Effector CD8-positive, alpha-beta T cell (primary cell): Measurements from ENCODE around the gene SLCO3A1.

ENCODE experiments used
- DNase-seq: peaks from one replicate; lab custom pipeline; 2025; lab: John Stamatoyannopoulos, UW

The SLCO3A1 gene

GRCh38 chr15:91912336-91912735 is 58.8 kb downstream of the SLCO3A1 start:
- DNase-seq: no peak

- no peak for DNase-seq
These were observed 60.1 kb downstream of the SLCO3A1 start for GRCh38 chr15:91913560-91913959.

GRCh38 chr15:91915576-91915975 is 62.1 kb downstream of the SLCO3A1 start:
- no peak for DNase-seq

DNA sequence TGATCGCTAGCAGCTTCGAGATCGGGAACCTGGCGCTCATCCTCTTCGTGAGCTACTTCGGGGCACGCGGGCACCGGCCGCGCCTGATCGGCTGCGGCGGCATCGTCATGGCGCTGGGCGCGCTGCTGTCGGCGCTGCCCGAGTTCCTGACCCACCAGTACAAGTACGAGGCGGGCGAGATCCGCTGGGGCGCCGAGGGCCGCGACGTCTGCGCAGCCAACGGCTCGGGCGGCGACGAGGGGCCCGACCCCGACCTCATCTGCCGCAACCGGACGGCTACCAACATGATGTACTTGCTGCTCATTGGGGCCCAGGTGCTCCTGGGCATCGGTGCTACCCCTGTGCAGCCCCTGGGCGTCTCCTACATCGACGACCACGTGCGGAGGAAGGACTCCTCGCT is 62.5 kb downstream of the SLCO3A1 start:
- no peak for DNase-seq

DNA sequence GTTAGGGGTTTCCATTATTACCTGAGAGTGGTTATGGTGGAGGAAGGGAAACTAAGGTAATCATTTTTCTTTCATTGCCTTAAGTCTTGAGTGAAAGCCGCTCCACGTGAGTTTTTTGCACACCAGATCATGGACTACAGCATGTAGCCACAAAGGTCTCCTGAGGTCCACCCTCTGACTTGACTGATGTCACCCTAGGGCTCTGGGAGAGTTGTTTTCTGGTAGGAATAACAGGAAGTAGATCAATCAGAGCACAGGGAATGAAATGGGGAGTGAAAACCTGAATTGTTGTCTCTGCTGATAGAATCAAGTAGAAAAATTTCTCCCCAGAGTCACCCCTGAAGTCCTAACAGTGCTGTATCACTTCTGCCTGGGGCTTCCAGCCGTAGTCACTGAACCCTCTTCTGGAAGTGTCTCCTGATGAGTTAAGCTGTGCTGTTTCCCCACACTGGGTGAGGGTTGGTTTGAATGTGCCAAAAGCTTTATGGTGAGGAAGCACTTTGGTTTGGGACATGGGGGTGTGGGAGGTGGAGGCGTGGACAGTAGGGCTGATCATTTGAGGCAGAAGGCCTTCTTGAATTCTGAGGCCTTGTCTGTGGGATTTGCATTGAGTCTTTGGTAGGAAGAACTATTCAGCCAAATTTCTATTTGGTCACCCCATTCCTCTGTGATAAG is 64.3 kb downstream of the SLCO3A1 start:
- no peak for DNase-seq

DNA sequence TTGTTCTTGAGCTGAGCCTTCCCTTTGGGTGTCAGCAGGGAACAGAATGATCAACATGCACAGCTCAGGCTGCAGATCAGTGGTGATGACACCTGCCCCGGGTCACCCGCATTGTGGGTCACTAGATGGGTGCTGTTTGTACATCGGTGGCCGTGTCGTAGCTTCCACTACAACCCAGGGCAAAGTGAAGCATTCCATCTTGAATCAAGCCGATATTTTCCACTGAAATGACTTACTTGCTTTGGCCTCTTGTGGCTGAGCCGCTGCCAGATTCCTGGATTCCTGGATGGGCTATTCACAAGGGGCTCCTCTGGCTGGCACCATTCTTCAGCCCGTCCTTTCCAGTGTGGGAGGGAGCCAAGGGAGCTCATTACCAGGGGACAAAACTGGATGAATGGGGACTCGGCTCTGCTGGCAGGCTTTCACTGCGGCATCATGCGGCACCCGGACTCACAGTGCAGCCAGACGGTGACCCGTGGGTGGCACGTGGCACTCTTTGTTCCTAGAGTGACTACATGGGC is 65.6 kb downstream of the SLCO3A1 start:
- DNase-seq: no peak

DNA sequence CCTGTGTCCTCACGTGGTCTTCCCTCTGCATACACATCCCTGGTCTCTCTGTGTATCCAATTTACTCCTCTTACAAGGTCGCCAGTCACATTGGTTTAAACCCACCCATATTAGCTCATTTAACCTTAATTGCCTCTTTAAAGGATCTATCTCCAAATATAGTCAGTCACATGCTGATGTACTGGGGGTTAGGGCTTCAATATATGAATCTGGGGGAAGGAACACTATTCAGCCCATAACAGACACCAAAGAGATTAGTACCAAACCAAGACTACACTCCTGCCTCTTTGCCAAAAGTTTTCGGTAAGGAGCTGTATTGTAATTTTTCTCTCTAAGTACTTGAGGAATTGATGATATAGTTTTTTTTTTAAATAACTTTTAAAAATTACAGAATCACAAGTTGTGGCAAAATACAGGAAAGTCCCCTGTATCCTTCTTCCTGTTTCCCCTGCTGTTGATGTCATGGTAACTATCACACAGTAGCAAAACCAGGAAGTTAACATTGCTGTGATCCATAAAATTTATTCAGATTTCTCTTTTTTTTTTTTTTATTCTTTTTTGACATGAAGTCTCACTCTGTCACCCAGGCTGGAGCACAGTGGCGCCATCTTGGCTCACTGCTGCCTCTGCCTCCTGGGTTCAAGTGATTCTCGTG is 67.8 kb downstream of the SLCO3A1 start:
- no peak for DNase-seq

- DNase-seq: no peak
These were observed 68.3 kb downstream of the SLCO3A1 start for GRCh38 chr15:91921843-91922198.

DNA sequence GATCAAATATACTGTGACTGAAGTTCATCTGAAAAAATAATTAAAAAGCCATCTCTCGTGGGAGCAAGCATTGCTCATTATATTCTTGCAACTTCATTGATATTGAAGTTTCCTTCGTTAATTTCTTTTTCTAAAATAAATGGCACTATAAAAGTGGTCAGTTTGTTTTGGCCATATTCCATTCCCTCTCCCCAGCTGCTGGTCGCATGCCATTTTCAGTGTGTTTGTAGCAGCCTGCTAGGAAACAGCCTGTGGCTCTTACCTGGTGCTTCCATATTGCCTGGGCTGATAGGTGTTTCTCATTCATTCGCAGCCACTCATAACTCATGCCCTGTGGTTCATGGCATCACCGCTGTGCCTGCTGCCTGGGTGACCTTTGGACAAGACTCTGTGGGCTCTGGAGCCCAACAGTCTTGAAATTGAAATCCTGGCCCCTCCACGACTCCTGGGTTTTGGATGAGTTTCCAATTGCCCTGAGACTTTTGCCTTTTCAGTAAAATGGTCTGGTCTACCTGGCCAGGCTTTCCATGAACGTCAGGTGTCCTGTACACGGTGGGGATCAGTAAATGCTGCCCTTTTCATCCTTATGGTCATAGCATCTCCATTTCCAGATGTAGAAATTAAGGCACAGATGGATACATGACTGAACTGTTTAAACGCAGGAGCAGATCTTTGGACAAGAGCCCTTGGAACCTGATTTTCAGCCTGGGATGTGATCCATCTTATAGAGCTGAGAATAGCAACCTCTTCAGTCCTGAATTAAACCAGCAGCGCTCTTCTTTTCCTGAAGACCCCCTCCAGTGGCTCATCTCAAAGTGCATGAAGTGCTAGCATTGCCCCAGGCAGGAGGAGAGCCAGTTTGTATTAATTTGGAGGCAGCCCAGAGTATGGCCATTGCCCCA is 69.4 kb downstream of the SLCO3A1 start:
- no peak for DNase-seq

DNA sequence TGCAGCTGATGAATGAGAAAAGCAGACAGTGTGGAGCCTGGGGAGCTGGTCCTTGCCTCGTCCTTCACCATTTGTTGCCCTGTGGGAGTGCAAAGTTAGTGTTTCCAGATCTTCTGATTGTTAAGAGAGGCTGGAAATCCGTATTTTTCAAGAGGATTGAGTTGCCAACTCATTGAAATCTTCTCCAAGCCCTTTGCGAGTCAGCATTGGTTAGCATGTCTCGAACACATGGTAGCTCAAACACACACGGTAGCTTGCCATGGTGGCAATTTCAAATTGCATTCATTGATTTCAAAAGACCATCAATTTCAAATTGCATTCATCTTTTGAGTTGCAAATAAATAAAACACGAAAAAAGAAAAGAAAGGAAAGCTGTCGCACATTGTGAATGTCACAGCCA is 70.7 kb downstream of the SLCO3A1 start:
- no peak for DNase-seq

GRCh38 chr15:91924837-91925495 is 71.5 kb downstream of the SLCO3A1 start:
- DNase-seq: no peak

DNA sequence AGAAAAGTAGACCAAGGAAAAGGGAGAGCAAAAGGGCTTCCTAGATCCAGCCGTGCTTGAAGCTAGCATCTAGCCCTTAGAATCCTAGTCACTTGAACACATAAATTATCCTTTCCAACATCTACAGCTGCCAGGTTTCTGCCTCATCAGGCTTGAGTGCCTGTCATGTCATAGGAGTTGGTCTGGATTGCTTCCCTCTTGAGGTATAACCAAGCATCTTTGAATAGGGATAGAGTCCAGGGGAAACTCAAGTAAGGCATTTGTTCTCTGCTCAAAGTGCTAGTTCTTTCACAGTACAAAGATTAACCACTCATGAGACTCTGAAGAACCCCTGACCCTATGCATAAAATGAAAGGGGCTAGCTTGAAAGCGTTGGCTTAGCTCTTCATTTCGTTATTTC is 72.3 kb downstream of the SLCO3A1 start:
- no peak for DNase-seq

DNA sequence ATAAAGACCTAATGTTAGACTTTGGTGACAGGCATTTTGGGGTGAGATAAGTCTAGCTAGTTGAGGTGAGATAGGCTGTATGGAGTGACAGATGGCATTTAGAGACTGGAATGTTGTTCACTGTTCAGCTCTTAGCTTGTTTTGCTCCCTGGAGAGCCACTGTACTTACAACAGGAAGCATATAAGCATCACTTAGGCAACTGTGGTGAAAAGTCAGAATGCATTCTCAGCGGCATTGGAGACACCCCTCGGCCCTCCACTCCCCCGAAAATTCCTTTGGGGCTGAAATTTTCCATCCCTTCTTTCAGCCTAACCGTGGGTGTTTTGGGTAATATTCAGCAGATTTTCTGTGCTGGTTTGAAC is 73.4 kb downstream of the SLCO3A1 start:
- no peak for DNase-seq

DNA sequence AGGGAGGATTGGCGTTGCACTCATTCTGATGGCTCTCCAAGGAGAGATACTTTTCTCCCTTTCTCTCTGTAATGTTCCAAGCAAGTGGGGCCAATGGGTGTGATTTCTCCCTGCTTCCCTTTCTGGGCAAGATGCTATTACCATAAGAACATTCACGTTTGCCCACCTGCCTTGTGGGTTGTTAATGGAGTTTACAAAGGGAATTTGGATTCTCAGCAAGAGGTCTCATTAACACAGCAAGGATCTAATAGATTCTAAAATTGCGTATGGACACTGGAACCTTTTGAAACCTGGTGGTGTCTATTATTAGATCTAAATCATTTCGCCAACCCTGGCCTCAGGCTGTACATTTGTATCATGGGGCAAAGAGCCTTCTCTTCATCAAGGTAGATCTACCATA is 74.1 kb downstream of the SLCO3A1 start:
- no peak for DNase-seq

- no peak for DNase-seq
These were observed 75.2 kb downstream of the SLCO3A1 start for GRCh38 chr15:91928675-91929074.

DNA sequence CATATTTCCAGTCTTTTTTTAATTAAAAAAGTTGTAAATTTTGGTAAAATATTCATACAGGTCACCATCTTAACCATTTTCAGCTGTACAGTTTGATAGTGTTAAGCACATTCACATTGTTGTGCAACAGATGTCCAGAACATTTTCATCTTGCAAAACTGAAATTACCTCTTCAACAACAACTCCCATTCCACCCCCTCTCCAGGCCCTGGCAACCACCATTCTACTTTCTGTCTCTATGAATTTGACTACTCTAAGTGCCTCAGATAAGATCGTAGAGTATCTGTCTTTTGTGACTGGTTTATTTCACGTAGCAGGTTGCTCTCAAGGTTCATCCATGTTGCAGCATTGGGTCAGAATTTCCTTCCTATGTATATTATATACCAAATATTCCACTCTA is 76.0 kb downstream of the SLCO3A1 start:
- no peak for DNase-seq

- no peak for DNase-seq
These were observed 76.6 kb downstream of the SLCO3A1 start for GRCh38 chr15:91930092-91930491.

DNA sequence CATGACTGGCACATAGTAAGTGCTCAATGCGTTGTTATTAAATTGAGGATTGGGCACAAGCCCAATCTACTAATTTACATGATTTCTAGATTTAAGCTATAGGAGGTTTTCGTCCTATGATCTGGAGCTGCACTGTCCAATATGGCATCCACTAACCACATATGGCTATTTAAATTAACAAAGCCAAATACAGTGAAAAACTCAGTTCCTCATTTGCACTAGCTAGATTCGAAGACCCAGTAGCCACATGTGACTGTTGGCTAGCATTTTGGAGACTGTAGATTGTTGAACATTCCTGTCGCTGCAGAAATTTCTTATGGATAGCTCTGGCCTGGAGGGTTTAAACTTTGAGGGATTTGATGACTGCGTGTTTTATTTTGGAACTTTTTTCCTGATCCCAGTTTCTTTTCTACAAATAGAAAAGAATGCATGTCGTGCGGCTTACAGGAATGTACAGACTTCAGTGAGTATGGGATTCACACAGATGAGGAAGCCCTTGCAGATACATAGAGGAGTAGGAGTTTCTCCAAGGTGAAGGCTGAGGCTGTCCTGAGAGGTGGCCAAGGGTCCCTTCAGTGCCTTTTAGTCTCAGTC is 82.8 kb downstream of the SLCO3A1 start:
- no peak for DNase-seq

GRCh38 chr15:91936927-91937326 is 83.4 kb downstream of the SLCO3A1 start:
- no peak for DNase-seq

DNA sequence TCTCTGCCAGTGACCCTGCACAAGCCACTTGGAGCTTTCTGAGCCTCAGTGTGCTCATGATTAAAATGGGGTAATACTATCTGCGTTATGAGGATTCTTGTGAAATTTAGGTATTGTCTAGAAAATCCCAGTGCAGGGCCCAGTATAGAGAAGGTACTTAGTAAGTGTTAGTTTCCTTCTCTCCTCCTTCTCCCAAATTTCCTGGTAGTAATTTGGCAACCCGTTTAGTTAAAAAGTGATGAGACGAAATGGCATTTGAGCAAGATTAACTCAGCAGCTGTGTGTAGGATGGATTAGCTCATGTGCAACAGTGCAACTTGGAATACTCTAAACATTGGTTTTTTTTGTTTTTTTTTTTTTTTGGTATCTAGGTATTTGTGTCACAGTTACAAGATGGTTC is 84.6 kb downstream of the SLCO3A1 start:
- no peak for DNase-seq

DNA sequence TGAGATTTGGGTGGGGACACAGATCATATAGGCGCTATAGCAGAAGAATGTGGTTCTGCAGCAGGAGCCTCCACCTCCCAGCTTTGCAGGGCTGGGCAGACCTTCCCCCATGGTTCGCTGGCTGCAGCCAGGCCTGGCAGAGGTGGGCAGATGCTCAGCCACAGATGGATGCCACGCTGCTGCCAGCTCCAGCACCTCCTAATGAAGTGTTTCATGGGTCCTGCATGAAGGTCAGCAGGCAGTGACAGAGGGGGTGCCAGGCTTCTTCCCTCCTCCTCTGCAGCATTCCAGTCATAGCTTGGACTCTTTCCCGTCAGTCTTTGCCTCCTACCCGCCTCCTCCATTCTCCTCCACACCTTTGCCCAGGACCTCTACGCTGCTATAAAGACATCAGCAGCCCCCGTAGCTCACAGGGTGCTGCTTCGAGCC is 85.9 kb downstream of the SLCO3A1 start:
- no peak for DNase-seq
